ENCODE data around the gene MYLK3.

Gene MYLK3

DNA sequence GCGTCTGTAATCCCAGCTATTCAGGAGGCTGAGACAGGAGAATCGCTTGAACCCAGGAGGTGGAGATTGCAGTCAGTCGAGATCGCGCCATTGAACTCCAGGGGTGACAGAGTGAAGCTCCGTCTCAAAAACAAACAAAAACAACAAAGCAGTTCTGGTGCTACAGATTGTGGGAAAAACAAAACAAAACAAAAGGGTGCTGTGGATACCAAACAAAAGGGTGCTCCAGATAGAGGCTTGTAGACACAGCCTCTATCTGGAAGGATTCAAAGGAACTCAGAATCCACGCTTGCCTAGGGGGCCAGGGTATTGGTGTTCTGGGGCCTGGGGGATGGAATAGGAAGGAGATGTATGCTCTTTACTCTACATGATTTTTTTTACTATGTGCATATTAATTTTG lies 2.5 kb downstream of the MYLK3 start:
- TF ChIP-seq YY1 (IDR thresholded peaks at IDR 0.05; ENCODE audit: insufficient read depth, insufficient read length), result no peak
- no peak for TF ChIP-seq ZNF274 (IDR thresholded peaks at IDR 0.05; ENCODE audit: low read depth, low read length)
- TF ChIP-seq SUZ12 (IDR thresholded peaks at IDR 0.05; ENCODE audit: extremely low read depth, insufficient read depth, insufficient read length), result no peak
- Histone ChIP-seq H3K36me3 (ENCODE audit: insufficient read depth, insufficient read length, low read length) (no peaks in the 10 kb centered on the region), H3K9ac (ENCODE audit: insufficient read length, low read depth) (no peak overlapping the region), H3K4me1 (ENCODE audit: insufficient read depth, insufficient read length) (peaks cover 34% of the 10 kb centered on the region), H3K9me3 (ENCODE audit: insufficient read depth, low read length) (no peaks in the 10 kb centered on the region), H3K4me3 (ENCODE audit: insufficient read length, low read depth) (no peak overlapping the region), H3K27me3 (ENCODE audit: insufficient read depth, insufficient read length) (no peaks in the 10 kb centered on the region)
- no peak for DNase-seq (ENCODE audit: low read depth, low spot score)

DNA sequence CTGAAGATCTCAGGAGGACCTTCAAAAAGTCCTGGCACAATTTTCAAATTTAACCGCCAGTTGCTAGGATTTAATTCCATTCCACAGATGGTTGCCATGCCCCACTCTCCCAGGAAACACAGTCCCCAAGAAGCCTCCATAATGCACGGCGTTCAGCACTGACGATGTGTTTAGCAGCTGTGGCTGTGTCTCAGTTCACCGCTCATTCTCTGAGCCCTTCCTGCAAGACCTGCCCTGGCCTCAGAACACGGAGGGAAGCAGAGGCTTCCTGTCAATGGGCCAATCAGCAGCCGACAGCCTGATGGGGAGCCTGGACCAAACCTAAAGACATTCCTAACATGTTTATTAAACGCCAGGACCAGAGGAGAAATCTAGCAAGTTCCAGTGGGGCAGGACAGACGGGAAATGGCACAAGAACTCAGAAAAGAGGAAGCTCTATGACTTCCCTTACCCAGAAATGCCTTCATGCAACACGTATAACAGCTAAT lies 4.9 kb downstream of the MYLK3 start:
- Histone ChIP-seq H3K4me3 (ENCODE audit: insufficient read length, low read depth) (no peak overlapping the region), H3K9ac (ENCODE audit: insufficient read length, low read depth) (no peak overlapping the region), H3K36me3 (ENCODE audit: insufficient read depth, insufficient read length, low read length) (no peaks in the 10 kb centered on the region), H3K4me1 (ENCODE audit: insufficient read depth, insufficient read length) (peaks cover 25% of the 10 kb centered on the region), H3K9me3 (ENCODE audit: insufficient read depth, low read length) (no peaks in the 10 kb centered on the region), H3K27me3 (ENCODE audit: insufficient read depth, insufficient read length) (no peaks in the 10 kb centered on the region)
- no peak for TF ChIP-seq YY1 (IDR thresholded peaks at IDR 0.05; ENCODE audit: insufficient read depth, insufficient read length)
- no peak for TF ChIP-seq SUZ12 (IDR thresholded peaks at IDR 0.05; ENCODE audit: extremely low read depth, insufficient read depth, insufficient read length)
- no peak for TF ChIP-seq ZNF274 (IDR thresholded peaks at IDR 0.05; ENCODE audit: low read depth, low read length)
- DNase-seq (ENCODE audit: low read depth, low spot score), result no peak

DNA sequence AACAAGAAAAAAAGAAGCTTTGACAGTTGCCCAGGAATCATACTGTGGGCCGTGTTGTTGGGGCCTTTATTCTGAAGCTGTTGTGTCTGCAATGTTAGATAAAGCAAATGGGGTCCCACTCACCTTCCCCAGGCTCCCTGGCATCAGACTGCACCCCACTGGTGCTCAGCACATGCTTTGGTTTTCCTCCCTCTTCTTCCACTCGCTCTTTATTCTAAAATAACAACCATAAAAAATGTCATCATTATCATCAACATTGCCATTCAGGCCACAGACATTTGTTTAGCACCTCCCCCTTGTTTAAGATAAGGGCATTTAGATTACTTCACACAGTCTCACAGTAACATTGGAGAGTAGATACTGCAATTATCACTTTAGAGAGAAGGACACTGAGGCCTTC lies 8.2 kb downstream of the MYLK3 start:
- Histone ChIP-seq H3K9ac (ENCODE audit: insufficient read length, low read depth) (no peak overlapping the region), H3K4me3 (ENCODE audit: insufficient read length, low read depth) (no peak overlapping the region), H3K9me3 (ENCODE audit: insufficient read depth, low read length) (no peaks in the 10 kb centered on the region), H3K36me3 (ENCODE audit: insufficient read depth, insufficient read length, low read length) (no peaks in the 10 kb centered on the region), H3K27me3 (ENCODE audit: insufficient read depth, insufficient read length) (peaks cover 4% of the 10 kb centered on the region), H3K4me1 (ENCODE audit: insufficient read depth, insufficient read length) (peaks cover 18% of the 10 kb centered on the region)
- TF ChIP-seq YY1 (IDR thresholded peaks at IDR 0.05; ENCODE audit: insufficient read depth, insufficient read length) (no peak), ZNF274 (IDR thresholded peaks at IDR 0.05; ENCODE audit: low read depth, low read length) (no peak), SUZ12 (IDR thresholded peaks at IDR 0.05; ENCODE audit: extremely low read depth, insufficient read depth, insufficient read length) (no peak)
- no peak for DNase-seq (ENCODE audit: low read depth, low spot score)

DNA sequence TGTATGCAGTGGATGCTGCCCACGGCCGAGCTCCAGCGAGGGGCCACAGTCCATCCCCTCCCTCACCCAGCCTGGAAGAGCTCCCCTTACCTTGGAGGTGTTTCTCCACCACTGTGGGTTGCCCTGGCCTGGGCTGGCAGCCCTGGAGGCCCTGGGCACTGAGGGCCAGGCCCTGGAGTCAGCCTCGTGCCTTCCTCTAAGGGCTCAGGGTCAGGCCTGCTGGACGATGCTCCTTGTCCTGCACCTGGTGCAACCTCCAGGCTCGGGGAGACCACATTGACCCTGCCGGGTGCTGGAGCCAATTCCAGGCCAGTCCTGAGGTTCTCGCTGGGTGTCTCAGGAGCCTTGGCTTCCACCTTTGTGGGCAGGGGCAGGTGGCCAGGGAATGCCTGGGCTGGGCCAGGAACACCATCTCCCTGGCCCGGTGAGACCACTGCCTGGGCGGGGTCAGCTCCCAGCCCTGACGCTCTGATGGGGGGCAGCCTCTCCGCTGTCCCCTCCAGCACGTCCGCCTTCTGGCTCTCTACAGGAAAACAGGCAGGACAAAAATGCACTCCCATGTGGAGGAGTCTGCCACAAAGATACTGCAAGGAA lies 10.4 kb downstream of the MYLK3 start:
- no peaks in the 10 kb centered on the region for H3K9me3 ChIP-seq (ENCODE audit: insufficient read depth, low read length)
- TF ChIP-seq ZNF274 (IDR thresholded peaks at IDR 0.05; ENCODE audit: low read depth, low read length) (no peak), SUZ12 (IDR thresholded peaks at IDR 0.05; ENCODE audit: extremely low read depth, insufficient read depth, insufficient read length) (no peak), YY1 (IDR thresholded peaks at IDR 0.05; ENCODE audit: insufficient read depth, insufficient read length) (no peak)
- no peaks in the 10 kb centered on the region for H3K36me3 ChIP-seq (ENCODE audit: insufficient read depth, insufficient read length, low read length)

DNA sequence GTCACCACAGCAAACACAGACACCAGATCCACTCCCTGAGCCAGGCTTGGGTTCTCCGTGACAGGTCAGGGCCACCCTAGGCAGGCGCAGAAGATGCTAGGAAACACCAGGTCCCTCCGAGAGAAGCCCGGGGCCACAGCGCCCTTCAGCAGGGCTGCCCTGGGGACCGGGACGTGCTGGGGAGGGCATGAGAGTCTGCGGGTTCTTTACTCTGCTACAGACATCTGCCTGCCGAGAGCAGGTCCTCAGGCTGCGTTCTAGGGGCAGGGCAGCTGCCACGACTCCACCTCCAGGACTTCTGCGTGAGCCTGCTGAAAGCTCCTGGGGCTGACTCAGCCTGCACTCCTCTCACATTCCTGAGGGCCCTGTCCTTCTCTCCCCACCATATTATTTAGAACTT lies 11.4 kb downstream of the MYLK3 start:
- Histone ChIP-seq H3K4me3 (ENCODE audit: insufficient read length, low read depth) (no peak overlapping the region), H3K9ac (ENCODE audit: insufficient read length, low read depth) (no peak overlapping the region), H3K4me1 (ENCODE audit: insufficient read depth, insufficient read length) (peaks cover 7% of the 10 kb centered on the region), H3K27me3 (ENCODE audit: insufficient read depth, insufficient read length) (peaks cover 4% of the 10 kb centered on the region), H3K9me3 (ENCODE audit: insufficient read depth, low read length) (no peaks in the 10 kb centered on the region), H3K36me3 (ENCODE audit: insufficient read depth, insufficient read length, low read length) (no peaks in the 10 kb centered on the region)
- no peak for DNase-seq (ENCODE audit: low read depth, low spot score)
- no peak for TF ChIP-seq ZNF274 (IDR thresholded peaks at IDR 0.05; ENCODE audit: low read depth, low read length)
- no peak for TF ChIP-seq YY1 (IDR thresholded peaks at IDR 0.05; ENCODE audit: insufficient read depth, insufficient read length)
- TF ChIP-seq SUZ12 (IDR thresholded peaks at IDR 0.05; ENCODE audit: extremely low read depth, insufficient read depth, insufficient read length), result no peak

More for the DNA sequence above, 10.4 kb downstream of the MYLK3 start:
- H3K9ac ChIP-seq (ENCODE audit: insufficient read length, low read depth), result no peak overlapping the region
- H3K27me3 ChIP-seq (ENCODE audit: insufficient read depth, insufficient read length), result peaks cover 4% of the 10 kb centered on the region
- no peak overlapping the region for H3K4me3 ChIP-seq (ENCODE audit: insufficient read length, low read depth)
- DNase-seq (ENCODE audit: low read depth, low spot score), result no peak
- peaks cover 11% of the 10 kb centered on the region for H3K4me1 ChIP-seq (ENCODE audit: insufficient read depth, insufficient read length)

DNA sequence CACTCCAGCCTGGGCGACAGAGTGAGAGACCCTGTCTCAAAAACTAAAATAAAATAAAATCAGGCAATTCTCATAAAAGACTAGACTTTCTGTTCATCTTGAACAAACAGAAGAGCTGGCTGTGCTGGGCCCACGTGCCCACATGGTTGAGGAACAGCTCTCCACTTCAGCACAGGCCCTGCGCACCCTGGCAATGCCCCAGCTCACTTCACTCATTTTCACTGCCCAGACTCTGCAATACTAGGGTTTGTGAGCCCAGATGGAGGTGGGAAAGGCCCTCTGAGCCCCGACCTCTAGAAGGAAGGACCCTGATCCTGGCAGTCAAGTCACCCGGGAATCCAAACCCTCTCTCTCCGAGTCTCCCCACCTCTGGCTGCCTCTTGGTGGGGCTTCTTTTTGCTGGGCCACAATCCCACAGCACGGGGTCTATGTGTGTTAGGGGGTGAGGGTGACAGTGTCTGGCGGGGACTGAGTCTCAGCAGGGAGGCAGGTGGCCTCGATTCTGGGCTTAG lies 14.8 kb downstream of the MYLK3 start:
- no peak for DNase-seq (ENCODE audit: low read depth, low spot score)
- Histone ChIP-seq H3K36me3 (ENCODE audit: insufficient read depth, insufficient read length, low read length) (no peaks in the 10 kb centered on the region), H3K4me1 (ENCODE audit: insufficient read depth, insufficient read length) (peaks cover 7% of the 10 kb centered on the region), H3K27me3 (ENCODE audit: insufficient read depth, insufficient read length) (peaks cover 4% of the 10 kb centered on the region), H3K9me3 (ENCODE audit: insufficient read depth, low read length) (no peaks in the 10 kb centered on the region), H3K4me3 (ENCODE audit: insufficient read length, low read depth) (no peak overlapping the region), H3K9ac (ENCODE audit: insufficient read length, low read depth) (no peak overlapping the region)
- no peak for TF ChIP-seq SUZ12 (IDR thresholded peaks at IDR 0.05; ENCODE audit: extremely low read depth, insufficient read depth, insufficient read length)
- TF ChIP-seq YY1 (IDR thresholded peaks at IDR 0.05; ENCODE audit: insufficient read depth, insufficient read length), result no peak
- TF ChIP-seq ZNF274 (IDR thresholded peaks at IDR 0.05; ENCODE audit: low read depth, low read length), result no peak

DNA sequence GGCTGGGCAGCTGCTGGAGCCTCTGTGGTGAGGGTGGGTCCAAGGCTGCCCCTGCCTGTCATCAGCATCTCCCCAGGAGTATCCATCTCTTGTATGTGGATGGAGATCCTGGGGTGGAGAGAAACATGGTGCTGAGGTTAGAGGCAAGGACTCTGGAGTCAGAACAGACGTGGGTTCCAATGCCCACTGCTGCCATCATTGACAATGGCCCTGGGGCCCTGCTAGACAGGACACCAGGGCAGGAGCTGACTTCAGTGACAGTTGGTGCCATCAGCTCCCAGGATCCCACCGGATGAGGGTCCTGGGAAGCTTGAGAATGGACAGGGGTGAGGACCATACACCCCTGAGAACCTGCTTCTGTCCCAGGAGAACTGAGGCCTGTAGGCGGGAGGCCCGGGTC lies 15.6 kb downstream of the MYLK3 start:
- Histone ChIP-seq H3K9me3 (ENCODE audit: insufficient read depth, low read length) (no peaks in the 10 kb centered on the region), H3K36me3 (ENCODE audit: insufficient read depth, insufficient read length, low read length) (no peaks in the 10 kb centered on the region), H3K9ac (ENCODE audit: insufficient read length, low read depth) (no peak overlapping the region), H3K4me1 (ENCODE audit: insufficient read depth, insufficient read length) (peaks cover 3% of the 10 kb centered on the region), H3K27me3 (ENCODE audit: insufficient read depth, insufficient read length) (peaks cover 4% of the 10 kb centered on the region), H3K4me3 (ENCODE audit: insufficient read length, low read depth) (no peak overlapping the region)
- no peak for DNase-seq (ENCODE audit: low read depth, low spot score)
- TF ChIP-seq YY1 (IDR thresholded peaks at IDR 0.05; ENCODE audit: insufficient read depth, insufficient read length) (no peak), SUZ12 (IDR thresholded peaks at IDR 0.05; ENCODE audit: extremely low read depth, insufficient read depth, insufficient read length) (no peak), ZNF274 (IDR thresholded peaks at IDR 0.05; ENCODE audit: low read depth, low read length) (no peak)

Data from NT2/D1 (cell line).